GM12865 (cell line): ENCODE measurements around the gene NUDT1.

ENCODE experiments used
- DNase-seq: peaks from one replicate; pipeline ENCODE4 v3.0.0; 2010; ENCODE audit warnings: low read depth
- H3K4me3 ChIP-seq: 2 replicates; pipeline ENCODE4 v1.5.1; 2011; ENCODE audit warnings: mild to moderate bottlenecking, low read depth, low read length, control low read depth
- TF ChIP-seq, protein P1 (sequence below): IDR thresholded peaks from 2 replicates; pipeline ENCODE4 v1.5.1; 2011; ENCODE audit warnings: low read length, control low read depth, low read depth, inconsistent platforms; ENCODE audit not compliant: insufficient read depth; ENCODE audit errors: missing control alignments

NUDT1 gene

GRCh38 chr7:2254429-2255144 is 12.6 kb downstream of the NUDT1 start:
- no peak overlapping the region for H3K4me3 ChIP-seq
- TF ChIP-seq, protein P1, sequence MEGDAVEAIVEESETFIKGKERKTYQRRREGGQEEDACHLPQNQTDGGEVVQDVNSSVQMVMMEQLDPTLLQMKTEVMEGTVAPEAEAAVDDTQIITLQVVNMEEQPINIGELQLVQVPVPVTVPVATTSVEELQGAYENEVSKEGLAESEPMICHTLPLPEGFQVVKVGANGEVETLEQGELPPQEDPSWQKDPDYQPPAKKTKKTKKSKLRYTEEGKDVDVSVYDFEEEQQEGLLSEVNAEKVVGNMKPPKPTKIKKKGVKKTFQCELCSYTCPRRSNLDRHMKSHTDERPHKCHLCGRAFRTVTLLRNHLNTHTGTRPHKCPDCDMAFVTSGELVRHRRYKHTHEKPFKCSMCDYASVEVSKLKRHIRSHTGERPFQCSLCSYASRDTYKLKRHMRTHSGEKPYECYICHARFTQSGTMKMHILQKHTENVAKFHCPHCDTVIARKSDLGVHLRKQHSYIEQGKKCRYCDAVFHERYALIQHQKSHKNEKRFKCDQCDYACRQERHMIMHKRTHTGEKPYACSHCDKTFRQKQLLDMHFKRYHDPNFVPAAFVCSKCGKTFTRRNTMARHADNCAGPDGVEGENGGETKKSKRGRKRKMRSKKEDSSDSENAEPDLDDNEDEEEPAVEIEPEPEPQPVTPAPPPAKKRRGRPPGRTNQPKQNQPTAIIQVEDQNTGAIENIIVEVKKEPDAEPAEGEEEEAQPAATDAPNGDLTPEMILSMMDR = no peak
- no peak for DNase-seq

DNA sequence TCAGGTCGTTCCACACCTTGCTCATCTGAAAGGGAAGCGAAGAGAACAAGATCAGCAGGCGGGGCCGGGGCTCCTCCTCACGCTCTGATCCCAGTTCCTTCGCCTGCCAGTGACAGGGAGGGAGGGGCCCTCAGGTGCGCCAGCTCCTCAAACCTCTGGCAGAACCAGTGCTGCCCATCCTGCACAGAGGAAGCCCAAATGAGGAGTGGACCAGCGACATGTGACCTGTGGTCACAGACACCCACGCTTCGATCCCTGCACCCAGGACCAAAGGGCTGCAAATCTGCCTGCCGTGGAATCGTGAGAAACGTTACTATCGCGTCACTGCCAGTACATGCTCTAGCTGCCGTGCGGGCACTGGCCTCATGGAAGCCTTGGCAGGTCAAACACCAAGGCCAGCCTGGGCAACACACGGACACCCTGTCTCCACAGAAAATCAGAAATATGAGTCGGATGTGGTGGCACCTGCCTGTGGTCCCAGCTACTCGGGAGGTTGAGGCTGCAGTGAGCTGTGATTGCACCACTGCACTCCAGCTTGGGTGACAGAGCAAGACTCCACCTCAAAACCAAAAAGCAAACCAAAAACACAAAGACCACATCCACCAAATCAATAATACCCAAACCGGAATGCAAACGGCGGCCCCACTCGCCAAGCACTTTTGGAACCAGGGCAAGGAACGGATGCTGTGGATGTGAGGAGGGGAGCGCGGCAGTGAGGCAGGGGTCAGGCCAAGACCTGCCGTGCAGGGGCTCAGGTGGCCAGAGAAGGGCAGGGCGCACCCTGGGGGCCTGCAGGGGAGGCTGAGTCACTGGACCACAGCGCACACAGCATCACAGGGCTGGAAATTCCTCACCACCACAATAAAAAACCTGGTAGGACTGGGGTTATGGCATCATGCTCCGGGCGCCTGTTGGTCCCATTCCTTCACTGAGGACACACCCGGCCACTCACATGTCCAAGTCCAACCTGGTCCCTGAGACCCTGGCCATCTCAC is 13.4 kb downstream of the NUDT1 start:
- TF ChIP-seq, protein P1 = no peak
- no peak overlapping the region for H3K4me3 ChIP-seq
- peak; percentile 39 for DNase-seq

DNA sequence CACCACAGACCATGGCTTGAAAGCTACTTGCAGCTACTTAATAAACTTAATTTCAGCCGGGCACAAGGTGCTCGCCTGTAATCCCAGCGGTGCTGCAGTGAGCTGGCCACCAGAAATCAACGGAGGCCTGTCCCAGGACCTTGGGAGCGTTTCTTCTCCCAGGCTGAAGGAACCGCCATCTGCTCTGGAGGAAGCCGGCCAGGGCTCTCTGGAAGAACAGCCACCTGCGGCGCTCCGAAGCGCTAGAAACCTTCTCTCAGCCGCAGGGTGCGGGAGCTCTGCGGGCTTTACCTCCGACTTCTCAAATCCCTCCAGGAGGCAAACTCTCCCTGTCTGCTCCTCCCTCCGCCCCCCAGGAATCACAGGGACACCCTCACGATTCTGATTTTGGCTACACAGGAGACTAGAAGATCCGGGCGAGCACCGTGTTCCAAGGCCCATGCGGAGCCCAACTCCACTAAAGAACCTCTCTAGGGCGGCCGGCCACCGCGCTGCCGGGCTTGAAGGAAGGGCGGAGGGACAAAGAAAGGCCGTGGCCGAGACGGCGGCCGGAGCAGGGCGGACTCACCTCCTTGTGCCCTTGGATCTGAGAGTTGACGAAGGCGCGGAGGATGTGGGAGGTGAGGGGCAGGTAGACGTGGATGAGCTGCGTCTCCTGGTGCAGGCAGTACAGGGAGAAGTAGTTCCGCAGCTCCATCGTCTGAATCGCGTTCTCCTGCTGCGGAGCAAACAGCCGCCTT is 14.4 kb downstream of the NUDT1 start:
- TF ChIP-seq, protein P1 = no peak
- no peak for DNase-seq
- H3K4me3 ChIP-seq = no peak overlapping the region

DNA sequence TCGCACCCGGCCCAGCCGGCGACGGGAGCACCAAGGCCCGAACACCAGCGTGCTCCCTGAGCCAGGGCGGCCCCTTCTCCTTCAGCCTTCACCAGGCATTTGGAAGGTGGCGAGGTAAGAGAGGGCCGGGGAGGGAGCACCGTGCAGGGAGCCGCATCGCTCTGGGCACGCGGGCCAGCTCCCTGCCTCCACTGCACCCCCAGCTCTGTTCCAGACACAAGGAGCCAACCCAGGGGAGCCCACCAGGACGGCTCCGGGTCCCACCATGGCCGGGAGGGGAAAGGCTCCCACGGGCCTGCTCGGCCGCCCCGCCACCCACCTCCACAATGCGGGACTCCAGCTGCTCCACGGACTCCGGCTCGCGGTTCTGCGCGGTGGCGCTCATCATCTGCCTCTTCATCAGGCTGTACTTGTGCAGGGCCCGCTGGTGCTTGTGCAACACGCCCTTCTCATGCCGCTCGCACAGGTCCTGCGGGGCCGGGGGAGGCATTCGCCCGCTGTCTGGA is 15.1 kb downstream of the NUDT1 start:
- no peak for DNase-seq
- TF ChIP-seq, protein P1 = no peak
- no peak overlapping the region for H3K4me3 ChIP-seq

DNA sequence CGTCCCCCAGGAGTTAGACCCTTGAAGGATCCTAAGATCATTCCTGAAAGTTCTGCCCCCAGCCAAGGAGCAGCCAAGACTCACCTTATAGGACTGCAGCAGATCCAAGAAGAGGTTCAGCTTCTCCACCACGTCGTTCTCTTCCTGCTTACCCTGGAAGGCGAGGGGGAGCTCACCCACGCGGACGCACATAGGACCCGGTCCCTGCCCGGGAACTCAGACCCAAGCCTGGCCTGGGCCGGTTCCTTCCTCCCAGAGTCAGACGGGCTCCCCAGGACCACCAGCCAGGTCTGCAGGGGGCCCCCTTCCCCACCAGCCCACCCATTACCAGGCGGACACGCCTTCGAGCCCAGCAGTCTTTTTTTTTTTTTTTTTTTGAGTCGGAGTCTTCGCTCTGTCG is 15.6 kb downstream of the NUDT1 start:
- H3K4me3 ChIP-seq = no peak overlapping the region
- TF ChIP-seq, protein P1 = no peak
- DNase-seq = no peak

DNA sequence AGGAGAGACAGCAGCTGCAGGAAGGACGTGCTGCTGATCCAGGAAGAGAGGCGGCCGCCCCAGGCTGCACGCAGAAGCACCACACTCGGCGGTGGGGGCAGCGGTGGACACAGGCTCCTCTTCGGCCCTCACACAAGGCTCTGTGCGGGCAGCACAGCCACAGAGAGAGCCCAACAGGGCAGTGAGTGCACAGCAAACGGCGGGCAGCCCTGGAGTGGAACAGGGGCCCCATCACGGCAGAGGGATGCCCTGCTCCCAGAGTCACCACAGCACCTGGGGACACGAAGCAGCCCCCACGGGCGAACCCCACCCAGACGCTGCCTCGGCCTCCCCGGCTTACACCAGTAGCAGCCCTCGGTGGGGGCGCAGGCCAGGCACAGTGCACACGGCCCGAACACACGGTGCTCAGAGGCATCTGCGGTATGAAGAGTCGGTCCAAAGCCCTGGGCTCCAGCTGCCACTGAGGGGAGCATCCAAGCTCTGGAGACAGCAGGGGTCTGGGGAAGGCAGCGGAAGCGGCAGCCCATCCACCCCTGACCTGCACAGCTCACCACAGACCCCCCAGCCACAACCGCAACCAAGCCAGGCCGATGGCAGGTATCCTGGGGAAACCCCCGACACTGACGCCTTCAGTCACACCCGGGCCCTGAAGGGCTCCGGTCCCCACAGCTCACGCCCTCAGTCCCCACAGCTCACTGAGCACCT is 16.8 kb downstream of the NUDT1 start:
- 0 out of 2 replicates have a peak overlapping the region, but pooled peaks have one; percentile 15 for H3K4me3 ChIP-seq
- peak; percentile 84 for DNase-seq
- TF ChIP-seq, protein P1 = no peak
